Nephron progenitor cell (in vitro differentiated cells): ENCODE measurements around the gene PI4K2A.
"Not testable (repeated sequence)": the region's sequence is repeated elsewhere in the genome, so short reads cannot be mapped to it uniquely, and the experiment has no call there.

Experiments
- DNase-seq: peaks from one replicate; pipeline ENCODE4 v3.0.0; 2021
- H3K27ac Mint-ChIP-seq: 2 replicates; pipeline ENCODE4 v1.8.0; 2021; ENCODE audit warnings: mild to moderate bottlenecking, moderate library complexity, mixed read lengths
- H3K27me3 Mint-ChIP-seq: 2 replicates; pipeline ENCODE4 v1.8.0; 2021; ENCODE audit warnings: mild to moderate bottlenecking, low read depth, mixed read lengths; ENCODE audit not compliant: poor library complexity
- H3K36me3 Mint-ChIP-seq: 2 replicates; pipeline ENCODE4 v1.8.0; 2021; ENCODE audit warnings: low read depth, mixed read lengths
- H3K4me1 Mint-ChIP-seq: 2 replicates; pipeline ENCODE4 v1.8.0; 2021; ENCODE audit warnings: mixed read lengths
- H3K4me3 Mint-ChIP-seq: 2 replicates; pipeline ENCODE4 v1.8.0; 2021; ENCODE audit warnings: mild to moderate bottlenecking, moderate library complexity, mixed read lengths
- H3K9me3 Mint-ChIP-seq: 2 replicates; pipeline ENCODE4 v1.8.0; 2021; ENCODE audit warnings: mild to moderate bottlenecking, moderate library complexity, mixed read lengths
- TF ChIP-seq, protein P1 (sequence below): fragments of 200-600 bp; sonication (generic); IDR thresholded peaks from 2 replicates; pipeline ENCODE4 v1.5.0; 2021; ENCODE audit warnings: antibody characterized with exemption

The PI4K2A gene

DNA sequence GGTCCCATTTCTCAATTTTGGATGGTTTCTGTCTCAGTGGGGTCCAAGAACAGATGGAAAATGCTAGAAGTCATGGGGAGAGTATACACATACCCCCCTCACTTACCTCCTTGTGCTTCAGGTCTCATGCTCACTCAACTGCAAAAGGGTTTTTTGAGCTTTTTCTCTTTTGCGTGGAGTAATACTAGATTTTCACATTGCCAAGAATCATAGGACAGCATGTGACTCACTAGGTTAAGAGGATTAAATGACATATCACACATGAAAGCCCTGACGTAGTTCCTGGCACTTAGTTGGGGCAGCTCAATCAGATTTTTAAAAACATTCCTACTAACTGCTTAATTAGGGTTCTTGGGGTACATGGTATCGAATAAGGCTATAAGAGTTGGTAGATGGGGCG is 4.5 kb downstream of the PI4K2A start:
- Mint-ChIP-seq H3K36me3 (peaks cover 29% of the 10 kb centered on the region), H3K4me1 (peaks cover 36% of the 10 kb centered on the region), H3K4me3 (no peak overlapping the region), H3K27ac (no peak overlapping the region), H3K9me3 (no peaks in the 10 kb centered on the region), H3K27me3 (peaks cover 4% of the 10 kb centered on the region)
- TF ChIP-seq, protein P1, sequence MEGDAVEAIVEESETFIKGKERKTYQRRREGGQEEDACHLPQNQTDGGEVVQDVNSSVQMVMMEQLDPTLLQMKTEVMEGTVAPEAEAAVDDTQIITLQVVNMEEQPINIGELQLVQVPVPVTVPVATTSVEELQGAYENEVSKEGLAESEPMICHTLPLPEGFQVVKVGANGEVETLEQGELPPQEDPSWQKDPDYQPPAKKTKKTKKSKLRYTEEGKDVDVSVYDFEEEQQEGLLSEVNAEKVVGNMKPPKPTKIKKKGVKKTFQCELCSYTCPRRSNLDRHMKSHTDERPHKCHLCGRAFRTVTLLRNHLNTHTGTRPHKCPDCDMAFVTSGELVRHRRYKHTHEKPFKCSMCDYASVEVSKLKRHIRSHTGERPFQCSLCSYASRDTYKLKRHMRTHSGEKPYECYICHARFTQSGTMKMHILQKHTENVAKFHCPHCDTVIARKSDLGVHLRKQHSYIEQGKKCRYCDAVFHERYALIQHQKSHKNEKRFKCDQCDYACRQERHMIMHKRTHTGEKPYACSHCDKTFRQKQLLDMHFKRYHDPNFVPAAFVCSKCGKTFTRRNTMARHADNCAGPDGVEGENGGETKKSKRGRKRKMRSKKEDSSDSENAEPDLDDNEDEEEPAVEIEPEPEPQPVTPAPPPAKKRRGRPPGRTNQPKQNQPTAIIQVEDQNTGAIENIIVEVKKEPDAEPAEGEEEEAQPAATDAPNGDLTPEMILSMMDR, result no peak
- DNase-seq, result no peak

DNA sequence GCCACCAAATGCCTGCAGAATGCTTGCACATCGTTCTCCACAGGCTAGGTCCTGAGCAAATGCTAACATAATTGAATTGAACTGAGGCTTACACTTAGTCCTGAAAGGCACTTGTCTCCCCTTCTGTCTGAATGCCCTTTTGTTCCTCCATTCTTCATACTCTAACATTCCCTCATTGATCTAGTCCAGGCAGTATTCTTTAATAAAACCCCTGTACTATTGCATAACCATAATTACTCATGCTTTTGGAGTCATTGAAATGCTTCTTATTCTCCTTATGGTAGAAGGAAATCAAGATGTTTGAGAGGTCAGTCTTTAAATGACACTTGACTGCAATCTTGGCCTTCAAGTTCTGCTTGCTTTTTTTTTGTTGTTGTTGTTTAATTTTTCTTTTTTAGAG is 7.1 kb downstream of the PI4K2A start:
- Mint-ChIP-seq H3K9me3 (no peaks in the 10 kb centered on the region), H3K4me1 (peaks cover 19% of the 10 kb centered on the region), H3K4me3 (no peak overlapping the region), H3K27ac (no peak overlapping the region), H3K27me3 (peaks cover 4% of the 10 kb centered on the region), H3K36me3 (peaks cover 31% of the 10 kb centered on the region)
- DNase-seq, result no peak
- TF ChIP-seq, protein P1, result no peak

DNA sequence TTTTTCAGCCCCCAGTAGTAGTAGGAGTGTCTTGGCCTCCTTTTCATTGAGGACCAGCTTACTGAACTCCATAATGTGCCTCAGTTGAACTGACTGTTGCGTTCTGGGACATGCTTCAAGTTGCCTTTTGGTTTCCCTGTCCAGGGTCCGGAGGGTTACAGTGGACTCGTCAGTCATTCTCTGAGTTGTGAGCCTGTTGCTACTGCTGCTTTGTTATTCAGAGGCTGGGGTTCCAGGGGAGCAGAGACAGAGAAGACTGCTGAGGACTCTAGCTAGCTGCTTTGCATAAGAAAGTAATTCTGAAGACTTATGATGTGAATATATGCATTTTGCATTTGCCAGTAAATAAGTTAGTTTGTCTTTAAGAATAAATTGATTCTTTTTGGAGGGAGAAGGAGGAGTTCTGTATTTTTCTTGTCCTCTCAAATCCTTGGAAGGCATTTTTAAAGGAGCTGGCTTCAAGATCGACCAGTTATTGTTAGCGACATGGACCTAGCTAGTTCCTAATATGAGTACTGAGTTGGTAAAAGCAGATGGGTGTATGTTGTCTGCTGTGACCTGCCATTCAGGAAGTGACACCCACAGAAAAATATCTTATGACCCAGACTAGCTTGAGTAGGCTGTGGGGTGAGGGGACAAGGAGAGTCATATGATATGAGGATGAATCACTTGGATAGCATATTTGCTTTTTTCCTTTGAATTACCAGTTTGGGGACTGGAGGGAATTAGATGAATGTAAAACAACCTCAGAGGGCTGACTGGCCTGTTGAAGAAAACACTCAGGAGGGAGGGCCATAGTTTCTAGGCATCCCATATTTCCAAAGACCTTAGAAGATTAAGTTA is 8.3 kb downstream of the PI4K2A start:
- Mint-ChIP-seq H3K36me3 (peaks cover 36% of the 10 kb centered on the region), H3K4me1 (peaks cover 8% of the 10 kb centered on the region)

DNA sequence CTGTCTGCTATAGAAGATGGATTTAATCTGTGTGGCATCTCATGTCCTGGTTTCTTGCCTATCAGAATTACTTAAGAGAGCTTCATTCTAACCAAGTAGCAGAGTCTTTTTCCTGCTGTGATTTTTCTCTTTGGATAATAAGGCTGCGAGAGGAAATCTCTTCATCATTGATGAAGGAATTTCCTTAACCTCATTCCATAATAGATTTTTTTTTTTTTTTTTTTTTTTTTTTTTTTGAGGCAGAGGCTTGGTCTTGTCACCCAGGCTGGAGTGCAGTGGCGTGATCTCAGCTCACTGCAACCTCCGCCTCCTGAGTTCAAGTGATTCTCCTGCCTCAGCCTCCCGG is 8.9 kb downstream of the PI4K2A start:
- peaks cover 38% of the 10 kb centered on the region for H3K36me3 Mint-ChIP-seq
- not testable (repeated sequence) for DNase-seq, H3K4me3 Mint-ChIP-seq, H3K9me3 Mint-ChIP-seq, H3K27ac Mint-ChIP-seq, H3K27me3 Mint-ChIP-seq, H3K4me1 Mint-ChIP-seq

More for the DNA sequence above, 8.3 kb downstream of the PI4K2A start:
- H3K27ac Mint-ChIP-seq, result no peak overlapping the region
- no peak overlapping the region for H3K4me3 Mint-ChIP-seq
- H3K9me3 Mint-ChIP-seq, result no peaks in the 10 kb centered on the region
- peaks cover 4% of the 10 kb centered on the region for H3K27me3 Mint-ChIP-seq
- TF ChIP-seq, protein P1, result no peak
- DNase-seq, result no peak

DNA sequence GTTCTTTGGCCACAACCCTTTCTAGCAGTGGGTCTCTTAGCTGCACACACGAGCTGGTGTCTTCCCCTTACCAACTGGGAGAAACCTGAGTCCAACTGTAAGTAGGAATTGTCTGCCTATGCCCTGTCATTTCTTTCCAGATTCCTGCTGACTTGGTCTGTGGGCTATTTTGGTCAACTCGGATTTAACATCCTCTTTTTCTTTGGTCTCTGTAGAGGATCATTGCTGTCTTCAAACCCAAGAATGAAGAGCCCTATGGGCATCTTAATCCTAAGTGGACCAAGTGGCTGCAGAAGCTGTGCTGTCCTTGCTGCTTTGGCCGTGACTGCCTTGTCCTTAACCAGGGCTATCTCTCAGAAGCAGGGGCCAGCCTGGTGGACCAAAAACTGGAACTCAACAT is 10.3 kb downstream of the PI4K2A start:
- TF ChIP-seq, protein P1, result no peak
- DNase-seq, result no peak
- no peaks in the 10 kb centered on the region for H3K9me3 Mint-ChIP-seq
- H3K27ac Mint-ChIP-seq, result no peak overlapping the region
- peaks cover 8% of the 10 kb centered on the region for H3K4me1 Mint-ChIP-seq
- no peak overlapping the region for H3K4me3 Mint-ChIP-seq
- H3K36me3 Mint-ChIP-seq, result peaks cover 33% of the 10 kb centered on the region
- peaks cover 4% of the 10 kb centered on the region for H3K27me3 Mint-ChIP-seq

DNA sequence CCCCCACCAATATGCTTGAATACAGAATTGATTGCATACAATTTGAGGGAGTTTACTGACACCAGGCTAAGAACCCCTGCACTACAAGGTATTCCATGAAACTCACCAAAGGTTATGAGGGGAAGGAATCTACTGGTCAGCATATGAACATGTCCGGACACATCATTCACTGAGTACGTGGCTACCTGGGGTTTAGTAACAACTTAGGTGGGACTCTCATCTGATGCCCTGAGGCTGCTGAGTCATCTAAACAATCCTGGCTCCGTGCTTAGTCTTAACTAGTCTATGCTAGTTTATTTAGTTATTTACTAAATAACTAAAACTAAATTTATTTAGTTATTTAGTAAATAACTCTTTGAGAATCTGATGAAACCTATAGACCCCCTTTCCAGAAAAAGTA is 11.3 kb downstream of the PI4K2A start:
- no peak for DNase-seq
- TF ChIP-seq, protein P1, result no peak

More for the DNA sequence above, 11.3 kb downstream of the PI4K2A start:
- Mint-ChIP-seq H3K36me3 (peaks cover 40% of the 10 kb centered on the region), H3K4me3 (no peak overlapping the region), H3K27ac (no peak overlapping the region), H3K9me3 (no peaks in the 10 kb centered on the region), H3K4me1 (peaks cover 8% of the 10 kb centered on the region), H3K27me3 (peaks cover 4% of the 10 kb centered on the region)
